HG03460 (cell line): ENCODE measurements around the gene BST2.
"Not testable (repeated sequence)": the region's sequence is repeated elsewhere in the genome, so short reads cannot be mapped to it uniquely, and the experiment has no call there.

Source experiments
- ATAC-seq: cut with Tn5 transposase; IDR thresholded peaks from one replicate; pipeline ENCODE4 v1.9.1; 2021; ENCODE audit not compliant: unreplicated experiment

BST2 gene

GRCh38 chr19:17390665-17391370, 14.6 kb downstream of the BST2 start:
- ATAC-seq: peak; percentile 91

- no peak for ATAC-seq
Observed at GRCh38 chr19:17389957-17390664, 15.3 kb downstream of the BST2 start.

DNA sequence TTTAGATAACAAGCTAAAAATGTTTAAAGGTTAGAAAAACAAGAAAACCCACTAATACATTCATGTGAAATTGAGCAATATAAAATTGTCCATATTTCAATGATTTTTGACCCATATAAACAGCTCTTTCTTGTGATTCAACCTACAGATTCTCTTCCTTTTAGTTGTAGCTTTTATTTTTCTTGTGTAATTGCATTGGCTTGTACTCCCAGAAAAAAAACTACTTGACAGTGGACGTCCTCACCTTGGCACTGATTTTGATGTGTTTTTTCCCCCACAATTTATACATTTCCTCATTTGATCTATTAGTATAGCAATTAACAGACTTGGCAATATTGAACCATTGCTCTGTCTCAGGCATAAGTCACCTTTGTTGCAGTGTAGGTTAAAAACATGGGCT, 16.1 kb downstream of the BST2 start:
- no peak for ATAC-seq

DNA sequence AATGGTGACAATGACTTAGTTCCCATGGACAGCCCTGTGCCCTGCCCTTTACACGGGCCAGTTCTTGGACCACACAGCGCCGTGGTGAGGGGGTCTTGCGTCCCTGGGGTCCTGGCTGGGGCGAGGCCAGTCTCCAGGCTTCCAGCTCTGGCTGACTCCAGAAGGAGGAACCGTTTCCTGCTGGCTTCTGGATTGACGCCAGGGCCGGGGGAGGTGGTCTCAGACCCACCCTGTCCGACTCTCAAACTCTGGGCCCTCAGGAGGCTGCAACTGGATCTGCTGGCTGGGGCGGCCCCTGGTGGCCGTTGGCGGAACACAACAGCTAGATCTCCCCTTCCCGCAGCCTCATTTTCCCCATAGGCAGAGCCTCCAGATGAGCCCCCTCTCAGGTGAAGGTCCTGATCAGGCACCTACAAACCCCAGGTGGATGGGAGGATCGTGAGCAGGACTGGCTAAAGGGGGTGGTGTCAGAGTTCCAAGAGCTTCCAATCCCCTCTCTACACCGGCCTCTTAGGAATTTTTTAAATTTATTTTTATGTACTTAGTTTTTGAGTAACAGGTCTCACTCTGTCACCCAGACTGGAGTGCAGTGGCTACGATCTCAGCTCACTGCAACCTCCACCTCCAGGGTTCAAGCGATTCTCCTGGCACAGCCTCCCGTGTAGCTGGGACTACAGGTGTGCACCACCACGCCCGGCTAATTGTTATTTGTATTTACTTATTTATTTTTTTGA, 19.4 kb downstream of the BST2 start:
- no peak for ATAC-seq

- ATAC-seq: no peak
Observed at GRCh38 chr19:17380426-17381138, 24.8 kb downstream of the BST2 start.

- no peak for ATAC-seq
Observed at GRCh38 chr19:17379221-17379631, 26.2 kb downstream of the BST2 start.

DNA sequence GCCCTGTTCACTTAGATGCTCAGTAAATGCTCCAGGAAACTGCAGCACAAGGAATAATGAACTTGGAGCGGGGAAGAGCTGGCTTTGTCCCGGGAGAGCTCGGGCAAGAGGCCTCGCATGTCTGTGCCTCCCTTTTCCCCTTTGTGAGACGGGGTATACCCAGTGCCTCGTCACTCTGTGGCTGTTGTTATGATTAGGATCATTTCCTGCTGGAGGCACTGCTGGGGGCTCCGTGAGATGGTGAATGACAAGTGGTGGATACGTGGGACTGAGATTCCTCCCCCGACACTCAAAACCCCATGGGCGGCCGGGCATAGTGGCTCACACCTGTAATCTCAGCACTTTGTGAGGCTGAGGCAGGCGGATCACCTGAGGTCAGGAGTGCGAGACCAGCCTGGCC, 27.2 kb downstream of the BST2 start:
- no peak for ATAC-seq

DNA sequence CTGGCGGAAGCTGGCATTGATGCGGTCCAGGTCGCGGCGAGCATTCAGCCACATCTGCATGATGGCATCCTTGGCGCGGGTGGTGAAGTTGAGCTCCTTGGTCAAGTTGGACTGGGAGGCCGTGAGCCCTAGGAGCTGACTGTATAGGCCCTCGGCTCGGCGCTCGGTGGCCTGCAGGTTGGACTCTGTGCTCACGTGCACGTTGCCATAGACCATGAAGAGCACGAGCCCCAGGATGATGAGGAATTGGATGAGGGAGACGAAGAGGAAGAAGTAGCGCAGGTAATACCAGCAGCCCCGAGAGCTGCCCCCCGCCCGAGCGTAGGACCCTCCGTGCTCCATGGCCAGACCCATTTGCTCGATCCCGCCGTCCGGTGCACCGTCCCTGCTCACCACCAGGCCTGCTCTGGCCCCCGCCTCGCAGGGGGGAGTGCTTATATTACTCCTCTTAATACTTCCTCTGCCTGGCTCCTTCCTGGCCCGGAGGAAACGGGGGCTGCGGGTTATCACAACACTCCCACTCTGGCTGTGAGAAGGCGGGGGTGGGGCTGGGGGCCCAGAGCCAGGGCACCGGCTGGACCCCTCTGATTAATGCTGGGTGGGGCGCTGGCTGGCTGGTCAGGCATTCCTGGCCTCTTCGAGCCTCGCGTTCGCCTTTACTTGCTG, 28.4 kb downstream of the BST2 start, which contains the start of gene PLVAP:
Gene PLVAP, minus strand, starts transcription at position 408 of the 666 bp plus-strand sequence. Its CDS starts 54 bp downstream, at position 354.
- no peak for ATAC-seq

- peak; percentile 80 for ATAC-seq
Observed at GRCh38 chr19:17370026-17370587, 35.3 kb downstream of the BST2 start.

DNA sequence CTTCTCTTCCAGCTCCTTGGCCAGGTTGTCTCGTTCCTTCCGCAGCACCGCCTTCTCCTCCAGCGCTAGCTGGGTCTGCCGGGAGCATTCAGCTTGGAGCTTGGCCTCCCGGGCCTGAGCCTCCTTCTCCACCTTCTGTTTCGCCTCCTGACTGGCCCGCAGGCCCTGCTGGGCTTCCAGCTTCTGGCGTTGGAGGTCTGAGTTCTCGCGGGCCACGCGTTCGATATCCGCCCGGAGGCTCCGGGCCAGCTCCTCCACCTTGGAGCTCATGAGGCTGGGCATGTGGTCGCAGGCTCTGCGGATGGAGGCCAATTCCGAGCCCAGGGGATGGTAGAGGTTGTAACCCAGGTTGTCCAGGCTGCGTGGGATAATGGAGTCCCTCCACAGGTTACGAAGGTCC, 40.1 kb downstream of the BST2 start:
- no peak for ATAC-seq

DNA sequence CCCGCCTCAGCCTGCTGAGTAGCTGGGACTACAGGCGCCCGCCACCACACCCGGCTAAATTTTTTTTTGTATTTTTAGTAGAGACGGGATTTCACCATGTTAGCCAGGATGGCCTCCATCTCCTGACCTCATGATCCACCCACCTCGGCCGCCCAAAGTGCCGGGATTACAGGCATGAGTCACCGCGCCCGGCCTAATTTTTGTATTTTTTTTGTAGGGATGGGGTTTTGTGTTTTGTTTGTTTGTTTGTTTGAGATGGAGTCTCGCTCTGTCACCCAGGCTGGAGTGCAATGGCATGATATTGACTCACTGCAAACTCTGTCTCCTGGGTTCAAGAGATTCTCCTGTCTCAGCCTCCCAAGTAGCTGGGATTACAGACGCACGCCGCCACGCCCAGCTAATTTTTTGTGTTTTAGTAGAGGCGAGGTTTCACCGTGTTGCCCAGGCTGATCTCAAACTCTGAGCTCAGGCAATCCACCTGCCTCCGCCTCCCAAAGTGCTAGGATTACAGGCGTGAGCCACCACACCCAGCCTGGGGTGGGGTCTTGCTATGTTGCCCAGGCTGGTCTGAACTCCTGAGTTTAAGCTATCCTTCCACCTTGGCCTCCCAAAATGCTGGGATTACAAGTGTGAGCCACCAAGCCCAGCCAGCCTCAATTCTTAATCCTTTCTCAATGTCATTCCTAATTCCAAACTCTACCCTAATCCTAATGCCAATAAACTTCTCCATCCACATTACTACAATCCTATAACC, 41.4 kb downstream of the BST2 start:
- not testable (repeated sequence) for ATAC-seq

- ATAC-seq: no peak
Observed at GRCh38 chr19:17359905-17360800, 45.3 kb downstream of the BST2 start.

DNA sequence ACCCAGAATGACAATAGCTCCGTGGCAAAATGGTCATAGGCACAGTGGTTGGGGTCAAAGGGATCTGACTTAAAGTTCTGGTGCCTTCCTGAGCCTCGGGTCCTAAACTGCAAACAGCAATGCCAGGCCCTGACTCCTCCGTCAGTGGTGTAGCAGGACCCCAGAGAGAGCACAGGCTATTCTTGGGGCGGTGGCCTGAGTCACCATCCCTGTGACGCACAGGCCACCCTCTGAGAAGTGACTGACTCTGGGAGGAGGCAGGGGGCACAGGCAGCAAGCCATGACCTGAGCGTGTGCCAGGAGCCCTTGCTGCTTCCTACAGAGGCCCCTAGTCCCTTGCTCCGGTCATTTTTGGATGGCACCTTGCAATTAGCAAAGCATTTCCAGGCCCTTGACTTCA, 47.0 kb downstream of the BST2 start:
- ATAC-seq: no peak

DNA sequence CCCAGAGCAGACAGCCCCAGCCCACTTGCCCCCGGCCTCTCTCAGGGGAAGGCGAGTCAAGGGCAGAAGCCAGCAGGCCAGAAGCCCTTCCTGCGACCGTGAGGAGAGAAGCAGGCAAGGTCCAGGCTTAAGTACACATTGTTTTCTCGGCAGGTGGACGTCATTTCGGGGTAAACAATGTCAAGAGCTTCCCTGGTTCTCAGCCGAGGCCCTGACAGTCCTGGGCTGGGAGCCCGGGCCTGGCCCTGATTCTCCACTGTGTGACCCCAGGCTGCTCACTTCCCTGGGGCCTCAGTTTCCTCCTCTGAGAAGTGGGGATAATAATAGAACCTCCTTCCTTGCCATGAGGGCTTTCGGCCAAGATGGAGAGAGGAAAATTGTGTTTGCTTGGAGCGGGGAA, 47.7 kb downstream of the BST2 start:
- ATAC-seq: no peak

DNA sequence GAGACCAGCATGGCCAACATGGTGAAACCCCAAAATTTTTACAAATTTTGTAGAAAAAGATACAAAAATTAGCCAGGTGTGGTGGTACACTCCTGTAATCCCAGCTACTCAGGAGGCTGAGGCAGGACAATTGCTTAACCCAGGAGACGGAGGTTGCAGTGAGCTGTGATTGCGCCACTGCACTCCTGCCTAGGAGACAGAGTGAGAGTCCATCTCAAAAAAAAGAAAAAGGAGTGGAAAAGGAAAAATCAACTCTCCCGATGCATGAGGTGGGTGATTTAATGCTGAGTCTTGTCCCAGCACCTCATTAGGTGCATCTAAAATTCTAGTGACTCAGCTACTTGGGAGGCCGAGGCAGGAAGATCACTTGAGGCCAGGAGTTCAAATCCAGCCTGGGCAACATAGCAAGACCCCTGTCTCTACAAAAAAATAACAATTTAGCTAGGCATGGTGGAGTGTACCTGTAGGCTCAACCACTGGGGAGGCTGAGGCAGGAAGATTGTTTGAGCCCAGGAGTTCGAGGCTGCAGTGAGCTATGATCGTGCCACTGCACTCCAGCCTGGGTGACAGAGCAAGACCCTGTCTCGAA, 48.3 kb downstream of the BST2 start:
- ATAC-seq: no peak

DNA sequence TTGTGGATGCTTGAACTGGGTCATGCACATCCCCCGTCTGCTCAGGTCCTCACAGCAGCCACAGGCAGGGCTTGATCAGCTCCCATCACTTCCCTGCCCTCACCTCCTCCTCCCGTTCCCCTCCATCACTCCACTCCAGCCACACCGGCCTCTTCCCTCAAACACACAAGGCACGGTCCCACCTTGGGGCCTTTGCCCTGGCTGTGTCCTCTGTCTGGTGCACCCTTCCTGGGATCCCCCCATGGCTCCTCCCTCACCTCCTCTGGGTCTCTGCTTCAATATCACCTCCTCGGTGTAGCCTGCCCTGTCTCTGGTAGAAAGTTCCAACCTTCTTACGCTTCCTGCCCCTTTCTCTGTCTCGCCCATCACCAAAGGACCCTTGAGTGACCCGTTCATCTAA, 52.0 kb downstream of the BST2 start:
- no peak for ATAC-seq
